GM12892 (cell line): ENCODE results near the gene PHLDB2. TPM values are rescaled to one million over a fixed set of nuclear protein-coding genes. Genes with fewer than 3 reads are reported as not detected.
"Not testable (repeated sequence)": the region's sequence is repeated elsewhere in the genome, so short reads cannot be mapped to it uniquely, and the experiment has no call there.

ENCODE experiments used
- DNase-seq: peaks from one replicate; pipeline ENCODE4 v3.0.0; 2011; ENCODE audit not compliant: insufficient read length
- FAIRE-seq: peaks from 2 replicates; lab custom pipeline; 2011; peaks lifted over from hg19 to GRCh38; lab: Jason Lieb, UNC
- POLR2A ChIP-seq: IDR thresholded peaks from 2 replicates; pipeline ENCODE4 v1.6.1; 2011; ENCODE audit warnings: low read depth, low read length, control low read depth
- POLR2AphosphoS5 ChIP-seq: IDR thresholded peaks from 2 replicates; pipeline ENCODE4 v1.6.1; 2011; ENCODE audit warnings: low read depth, low read length, control low read depth
- TAF1 ChIP-seq: IDR thresholded peaks from 2 replicates; pipeline ENCODE4 v1.6.1; 2011; ENCODE audit warnings: low read depth, mild to moderate bottlenecking, control low read depth, low read length, borderline replicate concordance
- polyA plus RNA-seq: library from polyadenylated mRNA; unstranded; fragments of >200 nt; gene quantifications from one replicate; pipeline ENCODE4 v1.2.1, GENCODE V29; 2012; ENCODE audit warnings: missing spikeins, inconsistent platforms; ENCODE audit not compliant: missing spikeins

PHLDB2 gene
- not detected for polyA plus RNA-seq

GRCh38 chr3:111859061-111859973 is at the start of gene PHLDB2:
Gene PHLDB2, plus strand, starts transcription at chr3:111859265. Its CDS starts 24,813 bp downstream, at chr3:111884078.
- no peak for FAIRE-seq
- TF ChIP-seq POLR2A: no peak
- TF ChIP-seq TAF1: no peak
- no peak for TF ChIP-seq POLR2AphosphoS5
- peak; percentile 37 for DNase-seq

GRCh38 chr3:111810909-111811308 is 48.2 kb upstream of the PHLDB2 start:
- DNase-seq: no peak
- no peak for FAIRE-seq

GRCh38 chr3:111811811-111812210 is 47.3 kb upstream of the PHLDB2 start:
- FAIRE-seq (no peak), DNase-seq (no peak)
- no peak for TF ChIP-seq POLR2AphosphoS5

More at GRCh38 chr3:111810909-111811308, 48.2 kb upstream of the PHLDB2 start:
- TF ChIP-seq POLR2AphosphoS5: no peak
- TF ChIP-seq TAF1: no peak
- no peak for TF ChIP-seq POLR2A

- no peak for TF ChIP-seq POLR2AphosphoS5
- no peak for TF ChIP-seq TAF1
- no peak for TF ChIP-seq POLR2A
- no peak for DNase-seq
- FAIRE-seq: no peak
These were observed 46.4 kb upstream of the PHLDB2 start for GRCh38 chr3:111812701-111813100.

GRCh38 chr3:111813441-111813840 is 45.6 kb upstream of the PHLDB2 start:
- TF ChIP-seq TAF1 (no peak), POLR2AphosphoS5 (no peak), POLR2A (no peak)
- no peak for FAIRE-seq
- no peak for DNase-seq

- TF ChIP-seq POLR2AphosphoS5: no peak
- no peak for TF ChIP-seq POLR2A
- TF ChIP-seq TAF1: no peak
- DNase-seq (no peak), FAIRE-seq (no peak)
These were observed 45.1 kb upstream of the PHLDB2 start for GRCh38 chr3:111813979-111814378.

- DNase-seq, FAIRE-seq: not testable (repeated sequence)
These were observed 42.3 kb upstream of the PHLDB2 start for GRCh38 chr3:111816771-111817170.

- DNase-seq (no peak), FAIRE-seq (no peak)
- TF ChIP-seq POLR2A: no peak
- TF ChIP-seq TAF1: no peak
- TF ChIP-seq POLR2AphosphoS5: no peak
These were observed 39.1 kb upstream of the PHLDB2 start for GRCh38 chr3:111819927-111820326.

- FAIRE-seq (no peak), DNase-seq (no peak)
- TF ChIP-seq POLR2A (no peak), TAF1 (no peak), POLR2AphosphoS5 (no peak)
These were observed 38.4 kb upstream of the PHLDB2 start for GRCh38 chr3:111820651-111821050.

- DNase-seq (no peak), FAIRE-seq (no peak)
- TF ChIP-seq TAF1 (no peak), POLR2A (no peak), POLR2AphosphoS5 (no peak)
These were observed 37.2 kb upstream of the PHLDB2 start for GRCh38 chr3:111821891-111822290.

GRCh38 chr3:111822804-111823203 is 36.3 kb upstream of the PHLDB2 start:
- DNase-seq (no peak), FAIRE-seq (no peak)
- TF ChIP-seq POLR2A (no peak), POLR2AphosphoS5 (no peak)

GRCh38 chr3:111823341-111823855 is 35.7 kb upstream of the PHLDB2 start:
- FAIRE-seq (no peak), DNase-seq (no peak)
- TF ChIP-seq POLR2AphosphoS5: no peak
- no peak for TF ChIP-seq TAF1
- no peak for TF ChIP-seq POLR2A

- TF ChIP-seq TAF1 (no peak), POLR2A (no peak), POLR2AphosphoS5 (no peak)
- FAIRE-seq (no peak), DNase-seq (no peak)
These were observed 34.7 kb upstream of the PHLDB2 start for GRCh38 chr3:111824351-111824750.
